PFSK-1 (cell line): ENCODE data around the gene SYNDIG1L.

Source experiments
- POLR2AphosphoS5 ChIP-seq: IDR thresholded peaks from 2 replicates; pipeline ENCODE4 v1.6.1; 2012; ENCODE audit warnings: low read depth, mild to moderate bottlenecking, control low read depth, low read length, moderate library complexity
- SIN3A ChIP-seq: IDR thresholded peaks from 2 replicates; pipeline ENCODE4 v1.6.1; 2012; ENCODE audit warnings: mild to moderate bottlenecking, low read length, moderate library complexity, borderline replicate concordance; ENCODE audit not compliant: insufficient read depth

- TF ChIP-seq SIN3A (no peak), POLR2AphosphoS5 (no peak)
Observed at GRCh38 chr14:74459976-74460375, 34.0 kb upstream of the SYNDIG1L start.
